HK-2 (cell line): Measurements from ENCODE around the gene ARRDC4.

Experiments used
- DNase-seq: peaks from one replicate; pipeline ENCODE4 v3.0.0-alpha.2; 2018; ENCODE audit not compliant: unreplicated experiment

Gene ARRDC4, protein sequence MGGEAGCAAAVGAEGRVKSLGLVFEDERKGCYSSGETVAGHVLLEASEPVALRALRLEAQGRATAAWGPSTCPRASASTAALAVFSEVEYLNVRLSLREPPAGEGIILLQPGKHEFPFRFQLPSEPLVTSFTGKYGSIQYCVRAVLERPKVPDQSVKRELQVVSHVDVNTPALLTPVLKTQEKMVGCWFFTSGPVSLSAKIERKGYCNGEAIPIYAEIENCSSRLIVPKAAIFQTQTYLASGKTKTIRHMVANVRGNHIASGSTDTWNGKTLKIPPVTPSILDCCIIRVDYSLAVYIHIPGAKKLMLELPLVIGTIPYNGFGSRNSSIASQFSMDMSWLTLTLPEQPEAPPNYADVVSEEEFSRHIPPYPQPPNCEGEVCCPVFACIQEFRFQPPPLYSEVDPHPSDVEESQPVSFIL

DNA sequence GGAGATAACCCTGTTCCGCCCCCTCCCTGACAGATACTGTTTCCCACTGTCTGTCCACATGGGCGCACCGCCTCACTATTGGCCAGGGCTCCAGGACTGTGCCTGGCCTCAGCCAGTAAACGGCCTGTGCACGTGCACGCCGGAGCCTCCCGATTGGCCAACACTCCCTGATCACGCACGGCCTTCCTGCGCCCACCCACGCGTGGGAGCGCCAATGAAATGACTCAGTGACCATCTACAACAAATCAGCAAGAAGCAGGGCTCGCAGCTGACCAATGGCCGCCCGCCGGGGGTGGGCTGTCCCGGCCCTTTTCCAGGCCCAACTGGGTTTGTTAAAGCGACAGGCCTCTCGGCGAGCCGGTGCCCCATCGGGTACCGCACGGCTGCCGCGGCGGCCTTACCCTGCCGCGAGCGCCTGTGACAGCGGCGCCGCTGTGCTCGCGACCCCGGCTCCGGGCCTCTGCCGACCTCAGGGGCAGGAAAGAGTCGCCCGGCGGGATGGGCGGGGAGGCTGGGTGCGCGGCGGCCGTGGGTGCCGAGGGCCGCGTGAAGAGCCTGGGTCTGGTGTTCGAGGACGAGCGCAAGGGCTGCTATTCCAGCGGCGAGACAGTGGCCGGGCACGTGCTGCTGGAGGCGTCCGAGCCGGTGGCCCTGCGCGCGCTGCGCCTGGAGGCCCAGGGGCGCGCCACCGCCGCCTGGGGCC, at the start of gene ARRDC4:
Gene ARRDC4 (plus strand): TSS at position 340 of the 703 bp plus-strand sequence. CDS start 159 bp downstream, at position 499.
- peak; percentile 97 for DNase-seq

DNA sequence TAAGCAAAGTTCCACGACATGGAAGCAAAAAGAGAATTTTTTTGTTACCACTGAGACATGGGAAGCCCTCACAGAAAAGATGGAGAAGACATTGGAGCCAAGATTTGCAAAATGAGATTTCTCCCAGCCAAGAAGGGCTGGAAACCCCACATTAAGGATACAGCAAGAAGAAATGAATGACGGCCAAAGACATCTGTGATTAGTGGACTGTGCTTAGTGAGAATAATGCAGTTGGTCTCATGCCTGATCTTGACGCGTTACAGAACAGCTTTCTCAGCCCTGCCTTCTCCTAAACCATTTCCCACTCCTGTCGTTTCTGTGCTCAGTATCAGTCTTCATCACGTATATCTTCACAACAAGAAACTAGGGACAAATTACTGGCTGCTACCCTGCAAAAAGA, 45.8 kb upstream of the ARRDC4 start:
- no peak for DNase-seq

DNA sequence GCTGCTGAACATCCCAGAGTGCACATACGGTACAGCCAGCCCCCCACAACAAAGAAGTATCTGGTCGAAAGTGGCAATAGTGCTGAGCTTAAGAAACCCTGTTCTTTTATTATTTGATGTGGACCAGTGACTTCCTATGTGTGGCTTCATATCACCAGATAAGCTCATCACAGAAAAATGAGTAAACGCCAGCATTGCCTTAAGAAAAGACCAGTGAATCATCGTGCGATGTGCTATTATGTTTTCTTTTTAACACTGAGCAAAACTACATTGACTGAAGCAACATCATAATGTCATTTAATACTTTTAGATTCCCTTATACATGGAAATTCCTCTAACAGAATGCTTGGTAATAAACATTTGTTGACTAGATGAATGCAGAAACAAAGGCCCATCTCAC, 45.2 kb upstream of the ARRDC4 start:
- DNase-seq: no peak

DNA sequence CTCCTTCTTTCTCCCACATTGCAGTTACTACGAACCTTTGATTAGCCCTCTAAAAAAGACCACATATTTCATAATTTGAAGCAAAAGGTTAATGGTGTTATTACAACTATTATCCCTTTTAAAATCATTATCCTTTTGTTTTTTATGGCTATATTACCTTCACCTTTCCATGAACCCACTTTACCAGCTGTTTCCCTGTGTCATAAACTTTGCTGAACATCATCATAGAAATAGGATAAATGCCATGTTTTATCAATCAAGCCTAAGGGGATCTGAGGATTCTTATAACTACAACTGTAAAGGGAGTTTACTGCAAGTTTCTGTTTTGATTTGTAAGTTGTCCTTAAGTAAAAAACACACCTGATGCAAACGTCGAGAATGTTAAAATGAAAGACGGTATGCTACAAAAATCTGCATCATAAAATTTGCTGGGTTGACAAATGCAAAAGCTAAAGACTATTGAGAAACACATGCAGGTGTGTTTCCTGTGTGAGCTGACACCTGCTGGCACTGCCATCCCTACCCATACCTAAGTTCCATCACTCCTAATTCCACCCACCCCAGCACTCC, 39.1 kb upstream of the ARRDC4 start:
- DNase-seq: no peak

DNA sequence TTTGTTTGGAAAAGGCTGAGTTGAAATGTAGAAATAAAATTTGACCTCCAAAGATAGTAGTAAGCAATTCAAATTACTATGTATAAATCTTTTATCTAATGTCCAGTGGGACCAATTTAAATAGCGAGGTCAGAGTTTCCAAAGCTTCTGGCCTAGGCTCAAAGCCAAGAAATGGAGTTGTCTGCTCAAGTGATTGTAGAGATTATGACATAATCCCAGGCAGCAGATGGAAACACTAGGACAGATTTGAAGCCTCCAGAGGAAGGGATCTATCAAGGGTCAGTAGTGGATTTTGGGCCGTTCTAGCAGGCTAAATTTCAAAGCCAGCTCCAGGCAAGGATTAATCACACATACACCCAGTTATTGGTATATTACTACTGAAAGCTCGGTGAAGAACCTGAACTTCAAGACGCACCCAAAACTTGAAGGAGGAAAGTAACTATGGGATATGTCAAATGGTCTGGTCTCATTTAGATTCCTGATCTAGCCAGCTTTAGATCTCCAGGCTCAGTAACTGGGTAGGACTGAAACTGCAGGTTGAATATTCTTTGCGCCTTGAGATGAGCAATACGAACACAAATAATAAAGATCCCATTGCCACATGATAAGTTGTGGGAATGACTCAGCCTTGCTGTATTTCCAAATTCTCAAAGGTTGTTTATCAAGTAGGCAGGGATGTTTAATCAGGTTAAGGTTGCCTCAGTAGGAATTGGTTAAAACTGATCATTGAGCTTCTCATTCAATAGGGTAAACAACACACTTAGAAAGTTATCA, 30.9 kb upstream of the ARRDC4 start:
- no peak for DNase-seq

GRCh38 chr15:97930230-97930629, 30.3 kb upstream of the ARRDC4 start:
- no peak for DNase-seq

- no peak for DNase-seq
These were observed 29.2 kb upstream of the ARRDC4 start for GRCh38 chr15:97931314-97931713.

DNA sequence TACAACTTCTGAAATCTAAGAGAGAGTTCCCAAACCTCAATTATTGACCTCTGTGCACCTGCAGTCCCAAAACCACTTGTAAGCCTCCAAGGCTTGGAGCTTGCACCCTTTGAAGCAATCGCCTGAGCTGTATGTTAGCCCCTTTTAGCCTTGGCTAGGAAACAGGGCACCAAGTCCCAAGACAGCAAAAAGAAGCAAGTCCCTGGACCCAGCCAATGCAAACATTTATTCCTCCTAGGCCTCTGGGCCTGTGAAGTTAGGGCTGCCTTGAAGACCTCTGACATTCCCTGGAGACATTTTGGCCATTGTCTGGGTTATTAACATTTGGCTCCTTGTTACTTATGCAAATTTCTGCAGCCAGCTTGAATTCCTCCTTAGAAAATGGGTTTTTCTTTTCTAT, 26.9 kb upstream of the ARRDC4 start:
- DNase-seq: no peak

- no peak for DNase-seq
These were observed 19.5 kb upstream of the ARRDC4 start for GRCh38 chr15:97940993-97941392.

- DNase-seq: no peak
These were observed 18.9 kb upstream of the ARRDC4 start for GRCh38 chr15:97941572-97941971.

- DNase-seq: no peak
These were observed 15.8 kb upstream of the ARRDC4 start for GRCh38 chr15:97944724-97945123.

DNA sequence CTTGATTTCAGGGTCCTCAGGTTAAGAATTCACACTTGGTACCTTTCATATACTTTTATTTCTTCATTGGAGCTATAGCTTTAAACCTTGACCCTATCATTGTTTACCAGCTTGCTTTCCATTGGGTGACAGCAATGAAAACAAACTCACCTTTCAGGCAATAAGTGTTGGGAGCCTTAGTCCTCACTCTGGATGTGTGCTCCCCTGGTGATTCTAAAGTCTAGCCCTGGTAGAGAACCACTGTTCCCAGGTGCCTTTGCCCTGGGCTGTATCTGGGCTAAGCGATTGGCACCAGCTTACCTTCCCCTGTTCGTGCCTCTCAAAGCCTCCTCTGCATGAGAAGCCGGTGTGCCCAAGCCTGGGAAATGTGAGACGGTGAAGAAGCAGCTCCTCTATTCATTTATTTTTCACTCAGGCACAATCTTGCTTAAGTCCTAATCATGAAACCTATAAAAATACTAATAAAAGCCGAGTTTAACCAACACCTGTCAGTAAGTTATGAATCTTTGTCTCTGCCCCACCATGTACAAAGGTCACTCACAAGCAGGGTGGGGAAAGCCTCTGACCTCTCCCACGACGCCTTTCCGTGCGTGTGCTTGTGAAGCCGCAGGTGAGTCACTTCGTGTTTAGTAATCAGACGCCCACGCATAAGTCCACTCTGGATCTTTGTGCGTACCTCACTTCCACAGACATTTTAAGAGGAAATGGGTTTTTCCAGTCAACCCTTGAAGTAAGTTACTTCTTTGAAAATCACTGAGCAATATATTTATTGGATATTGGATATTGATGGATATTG, 12.8 kb upstream of the ARRDC4 start:
- DNase-seq: no peak

DNA sequence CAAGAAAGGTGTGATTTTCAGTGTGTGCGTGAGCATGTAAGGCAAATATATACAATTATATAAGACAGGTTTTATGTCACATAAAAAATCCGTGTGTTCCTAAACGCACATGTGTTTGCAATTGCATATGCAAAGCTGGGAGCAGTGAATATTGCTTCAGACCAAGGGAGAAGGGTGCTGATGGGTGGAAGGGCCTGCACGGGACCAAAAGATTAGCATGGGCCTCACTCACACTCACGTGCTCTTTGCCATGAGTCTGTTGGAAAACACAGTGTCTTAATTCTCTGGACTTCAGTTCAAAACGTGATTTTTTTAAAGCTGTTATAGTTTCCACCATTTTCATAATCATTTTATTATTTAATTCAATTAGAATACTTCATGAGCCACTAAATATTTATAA, 7.2 kb upstream of the ARRDC4 start:
- no peak for DNase-seq

DNA sequence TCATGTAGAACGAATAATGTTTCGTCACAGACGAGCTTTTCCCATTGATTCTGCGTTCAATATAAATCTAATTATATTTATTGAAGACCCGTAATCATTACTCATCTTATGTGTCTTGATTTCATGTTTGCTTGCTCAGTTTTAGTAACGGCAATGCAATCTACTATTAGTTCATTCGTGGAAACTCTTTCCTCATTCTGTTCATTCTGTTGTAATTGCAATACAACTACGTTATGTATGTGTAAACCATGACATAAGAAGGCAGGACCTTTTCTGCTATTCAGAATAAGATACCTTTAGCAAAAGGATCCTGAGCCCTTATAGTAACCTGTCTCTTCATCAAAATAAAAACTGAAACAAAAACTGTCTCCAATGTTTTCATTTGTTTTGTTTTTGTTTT, 6.8 kb upstream of the ARRDC4 start:
- DNase-seq: no peak

DNA sequence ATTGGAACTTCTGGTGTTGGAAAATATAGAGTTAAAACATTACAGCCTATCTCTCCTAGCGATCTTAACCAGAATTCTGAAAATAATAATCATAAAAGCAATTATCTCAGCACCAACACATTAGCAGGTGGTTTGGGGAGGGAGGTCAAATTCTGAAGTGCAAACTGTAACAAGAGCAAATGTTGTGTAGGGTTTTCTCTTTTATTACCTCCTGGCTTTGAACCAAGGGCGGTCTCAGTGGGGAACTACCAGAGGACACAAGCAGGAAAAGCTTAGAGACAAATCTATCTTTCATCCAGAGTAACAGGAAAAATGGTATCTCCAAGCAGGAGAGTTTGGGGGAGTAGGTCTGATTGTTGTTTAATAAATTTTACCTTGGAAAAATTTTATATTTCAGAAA, 5.5 kb upstream of the ARRDC4 start:
- no peak for DNase-seq

DNA sequence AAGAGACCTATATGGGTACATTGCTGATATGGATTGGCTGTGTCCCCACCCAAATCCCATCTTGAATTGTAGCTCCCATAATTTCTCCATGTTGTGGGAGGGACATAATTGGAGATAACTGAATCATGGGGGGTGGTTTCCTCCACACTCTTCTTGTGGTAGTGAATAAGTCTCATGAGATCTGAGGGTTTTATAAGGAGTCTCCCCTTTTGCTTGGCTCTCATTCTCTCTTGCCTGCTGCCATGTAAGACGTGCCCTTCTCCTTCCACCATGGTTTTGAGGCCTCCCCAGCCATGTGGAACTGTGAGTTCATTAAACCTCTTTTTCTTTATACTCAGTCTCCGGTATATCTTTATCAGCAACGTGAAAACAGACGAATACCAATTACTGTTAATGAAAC, 5.0 kb upstream of the ARRDC4 start:
- DNase-seq: no peak

DNA sequence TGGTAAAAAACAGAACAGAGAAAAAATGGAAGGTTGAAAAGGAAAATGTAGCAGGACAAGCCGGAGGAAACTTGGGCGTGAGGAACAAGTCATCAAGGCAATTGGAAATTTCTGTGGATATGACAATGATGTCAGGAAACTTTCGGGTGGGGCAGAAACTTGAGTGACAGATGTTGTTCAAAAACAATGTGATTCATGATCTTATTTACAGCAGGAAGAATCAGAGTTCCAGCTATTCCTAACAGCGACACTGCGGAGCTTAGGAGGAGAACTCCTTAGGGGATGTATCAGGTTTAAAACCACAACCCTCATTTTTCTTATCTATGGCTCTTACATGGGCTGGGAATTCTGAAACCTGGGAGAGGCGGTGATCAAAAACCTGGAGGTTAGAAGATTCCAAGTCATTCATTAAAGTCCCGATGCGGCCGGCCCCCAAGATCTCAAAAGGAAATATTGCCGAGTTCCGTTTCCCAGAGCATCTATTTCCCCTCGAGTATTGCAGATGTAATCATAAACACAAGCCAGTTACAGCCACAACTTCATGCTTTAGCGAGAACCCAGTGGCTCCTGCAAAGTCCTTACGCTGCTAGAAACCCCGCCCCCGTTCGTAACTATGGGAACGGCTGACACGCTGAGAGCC, 659 bp upstream of the ARRDC4 start:
- no peak for DNase-seq

DNA sequence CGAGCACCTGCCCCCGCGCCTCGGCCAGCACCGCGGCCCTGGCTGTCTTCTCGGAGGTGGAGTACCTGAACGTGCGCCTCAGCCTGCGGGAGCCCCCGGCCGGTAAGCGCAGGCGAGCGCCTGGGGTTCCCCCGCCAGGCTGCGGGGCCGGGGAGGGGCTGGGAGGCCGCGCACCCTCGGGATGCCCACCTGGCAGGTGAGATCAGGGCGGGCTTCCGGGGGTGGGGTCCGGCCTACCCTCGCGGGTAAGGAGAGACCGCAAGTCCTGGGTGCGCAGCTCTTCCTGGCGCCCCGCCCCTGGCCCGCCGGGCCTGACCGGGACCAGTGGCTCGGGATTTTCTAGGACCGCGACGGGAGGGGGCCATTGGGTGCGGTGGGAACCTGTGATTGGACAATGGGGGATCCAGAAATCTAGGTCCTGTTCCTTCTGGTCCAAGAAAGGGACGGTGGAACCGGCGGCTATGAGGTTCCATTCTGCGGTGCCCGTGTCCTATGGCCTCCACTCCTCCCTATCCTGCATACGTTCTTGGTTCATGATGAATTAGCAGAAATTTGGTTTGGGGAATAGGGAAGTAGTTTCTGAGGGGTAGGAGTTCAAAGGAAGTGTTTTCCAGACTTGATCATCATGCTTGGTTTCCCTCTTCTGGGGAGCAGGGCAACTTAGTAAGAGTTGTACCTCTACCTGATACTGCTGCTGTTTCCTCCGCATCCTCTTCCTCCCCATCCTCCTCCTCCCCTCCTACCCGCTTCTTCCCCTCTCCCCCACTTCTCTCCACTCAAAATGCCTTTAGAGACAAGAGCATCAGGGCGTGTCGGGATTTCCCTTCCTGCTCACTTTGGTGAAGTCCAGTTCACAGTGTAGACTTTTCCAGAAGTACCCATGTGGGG, 808 bp downstream of the ARRDC4 start:
- DNase-seq: peak; percentile 28

GRCh38 chr15:97962263-97962662, 1.8 kb downstream of the ARRDC4 start:
- DNase-seq: no peak

DNA sequence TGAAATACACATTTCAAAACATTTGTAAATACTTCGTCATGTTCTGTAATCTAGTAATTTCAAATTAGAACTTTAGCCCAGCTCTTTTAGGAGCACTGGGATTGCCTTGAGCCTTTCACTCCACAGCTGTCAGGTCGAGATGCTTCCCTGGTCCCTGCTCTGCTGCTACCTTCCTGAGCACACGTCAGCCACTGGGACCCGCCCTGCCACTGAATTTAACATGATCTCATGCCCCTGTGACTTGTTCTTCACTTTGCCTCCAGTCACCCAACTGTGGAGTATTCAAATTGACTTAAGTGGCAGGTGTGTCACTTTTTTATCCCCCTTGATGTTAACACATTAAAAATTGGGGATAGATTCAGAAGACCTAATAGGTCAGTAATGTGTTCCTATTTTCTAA, 3.3 kb downstream of the ARRDC4 start:
- no peak for DNase-seq
